Activated gamma-delta T cell (primary cell): ENCODE results near the gene CCK.

Experiments used
- DNase-seq: peaks from one replicate; lab custom pipeline; 2025; lab: John Stamatoyannopoulos, UW

CCK gene

GRCh38 chr3:42267878-42268277, 1.9 kb upstream of the CCK start:
- no peak for DNase-seq

- DNase-seq = no peak
Observed at GRCh38 chr3:42265059-42265991, 660 bp downstream of the CCK start.

- DNase-seq = no peak
Observed at GRCh38 chr3:42264399-42265058, 1.5 kb downstream of the CCK start.

GRCh38 chr3:42263354-42264346, 2.3 kb downstream of the CCK start:
- DNase-seq = no peak

GRCh38 chr3:42262525-42262924, 3.5 kb downstream of the CCK start:
- no peak for DNase-seq

GRCh38 chr3:42257007-42257406, 9.0 kb downstream of the CCK start:
- DNase-seq = no peak

- no peak for DNase-seq
Observed at GRCh38 chr3:42256135-42256819, 9.7 kb downstream of the CCK start.

- DNase-seq = no peak
Observed at GRCh38 chr3:42254566-42254965, 11.4 kb downstream of the CCK start.

- DNase-seq = no peak
Observed at GRCh38 chr3:42250761-42251160, 15.2 kb downstream of the CCK start.

- DNase-seq = no peak
Observed at GRCh38 chr3:42247576-42248027, 18.4 kb downstream of the CCK start.

- DNase-seq = no peak
Observed at GRCh38 chr3:42246091-42246490, 19.9 kb downstream of the CCK start.

GRCh38 chr3:42236611-42237010, 29.4 kb downstream of the CCK start:
- DNase-seq = no peak

GRCh38 chr3:42235532-42235931, 30.5 kb downstream of the CCK start:
- no peak for DNase-seq

- DNase-seq = no peak
Observed at GRCh38 chr3:42230860-42231259, 35.1 kb downstream of the CCK start.

GRCh38 chr3:42229942-42230688, 35.9 kb downstream of the CCK start:
- DNase-seq = no peak

GRCh38 chr3:42229266-42229941, 36.6 kb downstream of the CCK start:
- no peak for DNase-seq

- DNase-seq = no peak
Observed at GRCh38 chr3:42228796-42229195, 37.2 kb downstream of the CCK start.

- no peak for DNase-seq
Observed at GRCh38 chr3:42226470-42227425, 39.2 kb downstream of the CCK start.
